ENCODE data around the gene HNF4A.
A peak's percentile ranks its signal among the peaks of the same experiment; 100 is the strongest.
"Not testable (repeated sequence)": the region's sequence is repeated elsewhere in the genome, so short reads cannot be mapped to it uniquely, and the experiment has no call there.

HNF4A gene

DNA sequence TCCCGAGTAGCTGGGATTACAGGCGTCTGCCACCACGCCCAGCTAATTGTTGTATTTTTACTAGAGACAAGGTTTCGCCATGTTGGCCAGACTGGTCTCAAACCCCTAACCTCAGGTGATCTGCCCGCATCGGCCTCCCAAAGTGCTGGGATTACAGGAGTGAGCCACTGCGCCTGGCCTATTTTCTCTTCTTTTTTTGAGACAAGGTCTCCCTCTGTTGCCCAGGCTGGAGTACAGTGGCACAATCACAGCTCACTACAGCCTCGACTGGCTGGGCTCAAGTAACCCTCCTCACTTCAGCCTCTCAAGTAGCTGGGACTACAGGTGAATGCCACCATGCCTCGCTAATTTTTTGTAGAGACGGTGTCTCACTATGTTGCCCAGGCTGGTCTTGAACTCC is 9.6 kb upstream of the HNF4A start:
- DNase-seq, result not testable (repeated sequence)

DNA sequence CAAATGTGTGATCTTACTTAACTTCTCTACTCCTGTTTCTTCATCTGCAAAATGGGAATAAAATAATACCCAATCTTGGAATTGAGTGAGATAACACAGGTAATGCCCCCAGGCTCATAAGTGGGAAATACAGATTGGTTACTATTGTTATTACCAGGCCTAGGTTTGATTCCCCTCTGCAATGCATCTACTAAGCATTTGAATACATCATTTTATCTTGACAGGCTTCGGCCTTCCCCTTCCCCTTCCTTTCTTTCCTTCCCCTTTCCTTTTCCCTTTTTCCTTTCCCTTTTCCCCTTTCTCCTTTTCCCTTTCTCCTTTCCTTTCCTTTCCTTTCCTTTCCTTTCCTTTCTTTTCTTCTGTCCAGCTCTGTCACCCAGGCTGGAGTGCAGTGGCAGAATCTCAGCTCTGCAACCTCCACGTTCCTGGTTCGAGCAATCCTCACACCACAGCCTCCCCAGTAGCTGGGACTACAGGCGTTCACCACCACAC is 7.3 kb upstream of the HNF4A start:
- no peak for DNase-seq

DNA sequence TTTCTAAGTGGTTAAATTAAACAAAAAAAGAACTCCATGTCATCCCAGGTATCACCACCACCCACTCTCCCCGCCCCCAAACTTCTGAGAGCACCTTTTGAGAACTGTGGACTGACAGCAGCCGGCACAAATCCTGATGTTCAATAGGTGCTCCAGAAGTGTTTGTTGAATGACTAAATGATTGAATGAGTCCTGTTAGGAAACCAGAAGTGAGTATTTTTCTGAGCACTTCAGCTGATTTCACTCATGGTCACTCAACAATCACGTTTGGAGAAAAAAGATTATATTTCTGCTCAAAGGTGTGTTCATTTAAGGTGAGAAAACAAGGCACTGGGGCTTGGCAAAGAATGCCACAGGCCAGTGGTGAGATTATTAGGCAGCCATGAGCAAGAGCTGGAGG is 6.2 kb upstream of the HNF4A start:
- no peak for DNase-seq

DNA sequence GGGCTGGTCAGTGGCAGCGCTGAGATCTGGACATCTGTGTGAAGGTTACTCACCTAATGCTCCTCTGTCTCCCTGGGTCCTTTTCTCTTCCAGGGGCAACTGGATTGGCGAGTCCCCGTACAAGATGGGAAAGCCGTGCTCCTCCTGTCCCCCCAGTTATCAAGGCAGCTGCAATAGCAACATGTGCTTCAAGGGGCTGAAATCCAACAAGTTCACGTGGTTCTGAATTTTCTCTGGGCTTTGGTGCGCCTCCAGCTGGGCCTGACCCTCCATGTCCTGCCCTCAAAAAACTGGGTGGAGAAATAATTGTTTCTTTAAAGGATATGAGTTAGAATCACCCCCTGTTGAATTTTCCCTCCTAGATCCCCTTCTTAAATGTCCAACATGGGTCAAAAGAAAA is 4.9 kb upstream of the HNF4A start:
- no peak for DNase-seq

DNA sequence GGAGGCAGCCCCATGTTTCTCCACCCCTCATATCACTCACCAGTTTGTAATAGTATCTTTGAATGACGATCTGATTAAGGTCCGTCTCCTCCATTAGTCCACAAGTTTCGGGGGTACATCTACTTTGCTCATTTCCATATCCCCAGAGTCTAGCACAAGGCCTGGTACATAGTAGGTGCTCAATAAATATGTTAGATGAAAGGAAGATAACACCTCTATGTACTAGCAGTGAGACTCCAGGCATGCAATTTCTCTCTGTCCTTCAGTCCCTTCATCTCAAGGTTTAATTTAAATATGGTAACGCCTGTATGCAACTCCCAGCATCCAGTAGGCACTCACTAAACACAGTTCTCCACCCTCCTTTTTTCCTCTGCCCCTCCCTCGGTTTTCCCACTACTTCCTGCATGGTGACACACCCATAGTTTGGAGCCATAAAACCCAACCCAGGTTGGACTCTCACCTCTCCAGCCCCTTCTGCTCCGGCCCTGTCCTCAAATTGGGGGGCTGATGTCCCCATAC is 461 bp upstream of the HNF4A start:
- no peak for DNase-seq

DNA sequence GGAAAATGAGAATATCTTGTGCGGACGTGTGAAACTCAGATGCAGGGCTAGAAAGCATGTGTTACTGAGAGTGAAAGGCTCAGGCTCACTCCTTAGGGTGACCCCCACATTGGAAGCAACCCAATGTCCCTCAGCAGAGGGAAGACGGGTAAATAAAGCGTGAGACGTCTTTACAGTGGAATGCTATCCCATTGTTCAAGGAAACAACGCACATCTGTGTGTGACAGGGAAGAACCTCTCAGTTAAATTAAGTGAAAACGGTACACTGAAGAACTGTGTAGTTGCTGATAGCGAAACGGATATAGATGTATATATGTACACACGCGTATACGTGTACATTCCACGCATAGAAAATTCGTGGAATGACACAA is 839 bp downstream of the HNF4A start:
- DNase-seq, result no peak

DNA sequence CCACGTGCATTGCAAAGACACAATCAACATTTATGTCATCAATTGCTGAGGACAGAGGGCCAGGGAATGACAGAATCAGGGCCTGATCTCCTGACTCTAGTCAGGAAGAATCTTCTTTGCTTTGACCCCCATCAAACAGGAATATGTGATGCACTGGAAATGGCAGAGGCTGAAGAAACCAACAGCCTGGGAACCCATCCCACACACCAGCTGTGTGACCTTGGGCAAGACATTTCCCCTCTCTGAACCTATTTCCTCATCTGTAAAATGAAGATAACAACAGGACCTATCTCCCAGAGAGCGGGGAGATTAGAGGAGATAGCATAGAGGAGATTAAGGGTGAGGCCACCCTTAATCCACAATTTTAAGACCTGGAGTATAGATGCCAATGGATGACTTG is 1.5 kb downstream of the HNF4A start:
- no peak for DNase-seq

DNA sequence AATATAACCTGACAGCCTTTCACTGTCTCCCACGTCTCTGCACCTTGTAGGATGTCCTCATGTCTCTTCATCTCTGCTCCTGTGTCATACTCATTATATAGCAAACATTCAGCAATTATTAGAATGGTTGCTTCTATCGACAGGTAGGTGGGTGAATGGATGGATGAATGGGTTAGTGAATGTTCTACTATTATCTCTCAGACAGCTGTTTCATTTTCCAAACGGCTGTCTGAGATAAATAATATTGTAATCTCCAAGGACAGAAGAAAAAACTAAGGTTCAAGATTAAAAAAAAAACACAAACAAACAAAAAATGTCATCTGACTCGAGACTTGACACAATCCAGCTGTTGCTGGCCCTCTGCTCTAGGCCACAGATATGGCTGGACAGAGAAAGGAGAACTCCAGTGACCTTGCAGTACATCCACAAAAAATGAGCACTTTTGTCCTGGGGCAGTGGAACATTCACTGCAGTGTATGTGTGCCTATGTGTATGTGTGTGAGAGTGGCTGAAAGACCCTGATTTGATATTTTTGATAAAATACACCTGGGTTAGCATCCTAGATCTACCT is 2.1 kb downstream of the HNF4A start:
- no peak for DNase-seq

DNA sequence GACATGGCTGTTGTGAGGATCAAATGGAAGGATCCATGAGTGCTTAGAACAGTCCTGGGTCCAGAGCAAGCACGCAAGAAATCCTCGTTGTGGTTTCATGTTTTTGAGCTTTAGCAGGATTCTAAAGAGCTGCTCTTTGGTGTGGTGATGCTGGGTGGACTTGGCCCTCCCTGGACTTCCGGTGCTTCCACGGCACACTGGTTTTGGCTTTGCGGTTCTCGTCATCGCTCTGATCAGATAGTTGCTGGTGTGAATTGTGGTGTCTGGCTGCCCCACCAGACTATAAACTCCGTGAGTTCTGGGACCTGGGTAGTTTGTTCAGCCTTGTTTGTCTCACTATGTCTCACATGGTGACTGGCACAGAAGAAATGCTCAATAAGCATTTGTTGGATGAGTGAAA is 3.3 kb downstream of the HNF4A start:
- no peak for DNase-seq

DNA sequence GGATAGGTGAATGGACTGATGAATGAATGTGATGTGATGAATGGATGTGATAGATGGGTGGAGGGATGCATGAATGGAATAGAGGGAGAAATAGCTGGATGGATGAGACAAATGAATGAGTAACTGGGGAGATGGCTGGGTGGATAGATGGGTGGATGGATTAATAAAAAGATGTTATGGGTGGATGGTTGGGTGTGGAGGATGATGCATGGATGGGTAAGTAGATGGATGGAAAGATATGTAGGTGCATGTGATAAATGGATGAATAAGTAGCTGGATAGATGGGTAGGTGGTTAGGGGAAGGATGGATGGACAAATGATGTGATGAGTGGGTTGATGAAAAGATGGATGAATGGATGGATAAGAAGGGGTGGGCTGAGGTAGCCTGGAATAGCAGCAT is 4.7 kb downstream of the HNF4A start:
- no peak for DNase-seq

DNA sequence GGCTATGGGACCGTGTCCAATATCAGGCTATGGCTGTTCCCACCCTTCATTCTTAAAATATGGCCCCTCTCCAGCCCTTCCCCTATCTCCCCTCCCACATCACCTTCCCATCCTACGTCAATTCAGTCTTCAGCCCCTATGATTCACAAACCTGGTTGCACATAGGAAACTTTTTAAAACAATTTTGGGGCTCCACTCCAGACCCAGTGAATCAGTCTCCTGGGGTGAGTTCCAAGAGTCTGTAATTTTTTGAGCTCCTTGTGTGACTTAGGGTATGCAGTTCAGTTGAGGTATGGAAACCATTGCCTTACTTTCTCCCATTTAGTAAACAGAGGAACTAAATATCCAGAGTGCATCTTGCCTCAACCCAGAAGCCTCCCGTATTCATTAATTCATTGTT is 5.5 kb downstream of the HNF4A start:
- DNase-seq, result no peak

DNA sequence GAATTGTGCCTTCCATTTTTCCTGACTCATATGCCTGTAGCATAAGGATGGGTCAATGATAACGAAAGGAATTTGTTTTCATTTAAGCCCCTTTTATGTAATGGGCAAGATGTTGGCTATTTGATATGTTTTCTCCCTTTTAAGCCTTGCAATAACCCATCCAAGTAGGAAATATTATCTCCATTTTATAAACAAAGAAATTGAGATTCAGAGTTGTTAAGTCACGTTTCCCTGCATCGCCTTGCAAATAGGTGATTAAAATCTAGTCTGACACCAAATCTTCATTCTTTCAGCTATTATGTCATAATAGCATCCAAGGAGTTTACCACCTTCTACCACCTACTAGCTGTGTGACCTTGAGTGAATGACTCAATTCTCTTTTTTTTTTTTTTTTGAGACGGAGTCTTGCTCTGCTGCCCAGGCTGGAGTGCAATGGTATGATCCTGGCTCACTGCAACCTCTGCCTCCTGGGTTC is 7.0 kb downstream of the HNF4A start:
- no peak for DNase-seq

DNA sequence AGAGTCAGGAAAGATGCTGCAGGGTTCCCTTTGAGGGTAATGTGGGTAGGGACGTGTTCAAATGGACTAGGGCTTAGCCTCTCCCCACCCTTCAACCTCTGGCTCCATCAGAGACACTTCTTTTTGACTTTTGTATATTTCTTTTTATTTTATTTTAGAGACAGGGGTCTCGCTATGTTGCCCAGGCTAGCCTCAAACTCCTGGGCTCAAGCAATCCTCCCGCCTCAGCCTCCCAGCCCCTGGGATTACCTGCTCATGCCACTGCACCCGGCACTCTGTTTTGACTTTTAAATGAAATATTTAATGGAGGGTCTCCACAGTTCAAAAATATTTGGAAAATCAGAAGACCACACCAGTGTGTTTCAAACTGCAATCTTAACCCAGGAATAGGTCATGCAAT is 8.6 kb downstream of the HNF4A start:
- DNase-seq, result no peak

DNA sequence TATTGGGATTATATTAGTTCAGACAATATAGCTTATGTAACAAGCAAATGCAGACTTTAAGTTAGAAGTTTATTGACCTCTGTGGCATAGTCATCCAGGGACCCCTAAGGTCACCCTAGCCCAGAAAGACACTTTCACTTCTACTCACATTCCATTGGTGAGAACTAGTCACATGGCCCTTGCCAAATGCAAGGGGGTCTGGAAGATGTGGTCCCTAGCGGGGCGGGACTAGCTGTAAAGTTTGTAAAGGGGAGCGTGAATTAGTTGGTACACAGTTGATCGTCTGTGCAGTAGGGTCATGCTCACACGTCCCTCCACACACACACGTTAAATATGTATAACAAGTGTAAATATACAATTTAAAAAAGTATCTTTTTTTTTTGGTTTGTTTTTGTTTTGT is 9.3 kb downstream of the HNF4A start:
- no peak for DNase-seq

DNA sequence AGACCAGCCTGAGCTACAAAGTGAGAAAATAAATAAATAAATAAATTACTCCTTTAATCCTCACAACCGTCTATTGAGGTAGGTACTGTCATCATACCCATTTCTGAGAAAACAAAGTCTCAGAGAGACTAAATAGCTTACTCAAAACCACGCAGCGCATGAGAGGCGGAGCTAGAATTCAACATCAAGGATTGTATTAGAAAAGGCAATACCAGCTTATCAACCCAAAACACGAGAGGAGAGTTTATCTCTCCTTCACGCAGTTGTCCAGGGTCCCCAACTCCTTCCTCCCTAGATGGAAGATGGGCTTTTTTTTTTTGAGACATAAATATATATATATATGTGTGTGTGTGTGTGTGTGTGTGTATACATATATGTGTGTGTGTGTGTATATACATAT is 12.2 kb downstream of the HNF4A start:
- DNase-seq, result no peak

DNA sequence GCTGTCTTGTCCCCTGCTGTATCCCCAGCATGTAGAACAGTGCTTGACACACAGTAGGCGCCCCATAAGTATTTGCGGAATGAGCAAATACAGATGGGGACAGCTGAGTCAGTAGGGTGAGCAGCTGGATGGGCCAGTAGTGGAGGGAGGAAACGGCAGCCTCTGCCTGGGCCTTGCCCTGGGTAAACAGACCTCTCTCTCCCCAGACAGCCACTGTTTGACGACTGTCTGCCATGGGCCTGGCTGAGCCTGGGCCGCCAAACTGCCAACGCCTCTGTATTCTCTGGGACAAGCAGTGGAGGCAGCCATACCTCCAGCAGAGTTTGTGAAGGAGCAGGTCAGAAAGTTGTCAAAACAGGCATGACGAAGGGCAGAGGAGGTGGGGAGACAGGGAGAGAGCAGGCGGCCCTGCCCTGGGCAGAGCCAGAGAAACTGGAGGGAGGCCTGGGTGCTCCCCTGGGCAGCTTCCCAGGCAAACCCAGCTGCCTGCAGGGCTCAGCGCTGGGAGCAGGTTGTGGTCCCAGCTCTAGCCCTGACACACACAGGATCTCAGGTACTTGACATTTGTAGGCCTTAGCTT is 15.2 kb downstream of the HNF4A start:
- no peak for DNase-seq

DNA sequence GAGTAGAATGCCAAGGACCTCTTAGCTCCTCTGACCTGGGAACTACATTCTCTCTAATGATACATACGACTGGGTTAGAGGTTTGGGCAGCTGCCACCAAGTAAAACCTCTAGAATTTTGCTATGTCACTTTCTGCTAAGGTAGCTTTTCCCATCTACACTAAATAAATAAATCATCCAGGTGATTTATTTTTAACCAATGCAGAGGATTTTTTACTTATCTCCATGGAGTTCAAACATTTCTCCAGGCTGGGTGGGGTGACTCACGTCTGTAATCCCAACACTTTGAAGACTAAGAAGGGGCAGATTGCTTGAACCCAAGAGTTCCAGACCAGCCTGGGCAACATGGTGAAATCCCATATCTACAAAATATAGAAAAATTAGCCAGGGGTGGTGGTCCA is 27.1 kb downstream of the HNF4A start:
- no peak for DNase-seq

DNA sequence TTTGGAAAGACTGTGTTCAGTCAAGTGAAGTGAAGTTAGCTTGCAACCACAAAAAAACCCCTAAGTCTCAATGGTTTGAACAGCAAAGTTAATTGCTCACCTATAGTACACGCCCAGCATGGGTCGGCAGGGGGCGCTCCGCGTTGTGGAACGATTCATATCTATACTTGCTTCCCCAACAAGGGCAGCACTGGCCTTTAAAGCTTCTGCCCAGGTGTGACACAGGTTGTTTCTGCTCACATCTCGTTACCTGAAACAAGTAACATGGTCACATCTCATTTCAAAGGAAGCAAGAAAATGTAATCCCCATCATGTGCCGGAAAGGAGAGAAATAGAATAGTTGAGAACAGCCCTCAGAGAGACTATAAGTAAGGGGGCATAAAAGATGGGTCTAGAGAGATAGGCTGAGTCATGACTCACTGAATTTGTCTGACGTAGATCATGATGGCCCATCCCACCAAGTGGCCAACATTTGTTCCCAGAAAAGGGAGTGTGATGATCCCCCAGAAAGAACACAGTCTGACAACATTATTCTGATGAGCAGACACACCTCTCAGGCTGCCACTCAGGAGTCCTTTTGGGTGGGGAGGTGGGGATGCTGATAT is 29.0 kb downstream of the HNF4A start:
- DNase-seq, result peak; percentile 81

DNA sequence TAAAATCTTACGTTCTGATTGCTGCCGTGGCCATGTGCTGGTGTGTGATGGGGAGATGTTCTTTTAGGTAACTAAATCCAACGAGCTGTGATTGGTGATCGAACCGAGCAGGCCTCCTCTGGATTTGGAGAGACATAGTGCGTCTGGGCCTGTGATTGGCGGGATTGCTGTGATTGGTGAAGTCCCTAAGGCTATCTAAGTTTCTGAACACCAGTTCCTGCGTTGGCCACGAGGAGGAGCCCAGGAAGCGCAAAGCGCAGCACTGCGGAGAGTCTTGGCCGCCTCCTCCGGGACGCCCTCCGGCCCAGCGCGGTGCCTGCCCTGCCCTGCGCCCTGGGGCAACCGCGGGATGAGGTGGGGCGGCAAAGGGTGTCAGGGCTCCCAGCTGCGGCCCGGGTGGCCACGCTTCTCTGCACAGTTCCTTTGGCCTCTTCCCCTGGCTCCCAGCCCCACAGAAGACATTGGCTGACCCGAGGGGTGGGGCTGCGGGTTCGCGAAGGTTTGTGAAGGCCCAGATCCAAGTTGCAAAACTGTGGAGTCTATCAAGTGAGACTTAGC is 33.0 kb downstream of the HNF4A start:
- peak; percentile 50 for DNase-seq

DNA sequence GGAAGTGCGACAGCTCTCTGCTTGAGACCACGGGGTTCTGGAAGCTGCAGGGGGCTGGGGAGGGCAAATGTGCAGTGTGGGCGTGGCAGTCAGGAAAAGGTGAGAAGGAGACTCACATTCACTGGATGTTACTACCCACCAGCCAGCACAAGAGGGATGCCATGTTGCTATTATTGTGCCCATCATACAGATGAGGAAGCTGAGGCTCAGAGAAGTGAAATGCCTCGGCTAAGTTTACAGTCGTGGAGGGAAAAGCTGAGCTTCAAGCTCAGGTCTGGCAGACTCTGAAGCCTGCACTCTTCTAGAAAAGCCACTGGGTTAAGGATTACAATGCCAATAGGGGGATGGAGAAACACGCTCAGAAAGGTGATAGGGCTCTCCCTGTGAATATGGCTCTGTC is 34.4 kb downstream of the HNF4A start:
- no peak for DNase-seq

DNA sequence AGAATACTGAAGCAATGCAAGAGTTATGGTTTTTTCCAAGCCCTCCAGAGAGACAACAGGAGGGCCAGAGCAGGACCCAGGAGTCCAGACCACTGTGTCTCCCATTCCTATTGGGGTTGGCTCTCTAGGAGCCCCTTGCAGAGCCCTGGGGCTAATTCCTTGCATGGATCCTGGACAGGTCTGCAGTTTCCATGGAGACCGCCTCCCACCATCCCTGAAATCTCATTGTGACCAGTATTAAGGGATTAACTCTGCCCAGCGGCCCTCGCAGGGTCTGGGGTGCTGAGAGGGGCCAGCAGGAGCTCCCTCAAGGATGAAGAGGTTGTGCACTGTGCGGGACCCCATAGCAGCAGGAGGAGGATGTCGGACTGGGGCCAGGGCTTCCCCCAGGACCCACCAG is 34.8 kb downstream of the HNF4A start:
- no peak for DNase-seq

DNA sequence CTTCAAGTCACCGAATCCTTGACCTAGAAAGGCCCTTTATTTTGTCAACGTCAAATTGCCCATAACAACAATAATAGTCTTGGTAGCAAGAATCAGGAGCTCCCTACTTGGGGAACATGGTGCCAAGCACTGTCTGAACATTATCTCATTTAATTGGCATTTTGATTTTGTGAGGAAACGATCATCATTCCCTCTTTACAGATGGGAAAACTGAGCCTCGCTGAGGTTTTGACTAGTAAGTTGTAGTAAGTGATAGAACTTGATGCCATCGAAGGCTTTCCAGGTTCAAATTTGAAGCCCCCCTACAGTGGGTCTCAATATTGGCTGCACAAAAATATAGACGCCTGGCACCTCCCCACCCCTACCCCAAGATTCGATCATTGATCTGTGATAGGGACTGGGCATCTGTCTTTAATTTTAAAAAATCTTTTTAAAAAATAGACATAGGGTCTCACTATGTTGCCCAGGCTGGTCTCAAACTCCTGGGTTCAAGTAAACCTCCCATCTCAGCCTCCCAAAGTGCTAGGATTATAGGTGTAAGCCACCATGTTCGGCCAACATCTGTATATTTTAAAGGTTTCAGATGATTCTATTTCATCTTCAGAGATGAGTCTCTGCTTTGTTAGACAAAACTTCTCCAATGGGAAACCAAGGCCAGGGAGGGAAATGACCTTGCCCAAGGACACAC is 36.7 kb downstream of the HNF4A start:
- DNase-seq, result no peak

DNA sequence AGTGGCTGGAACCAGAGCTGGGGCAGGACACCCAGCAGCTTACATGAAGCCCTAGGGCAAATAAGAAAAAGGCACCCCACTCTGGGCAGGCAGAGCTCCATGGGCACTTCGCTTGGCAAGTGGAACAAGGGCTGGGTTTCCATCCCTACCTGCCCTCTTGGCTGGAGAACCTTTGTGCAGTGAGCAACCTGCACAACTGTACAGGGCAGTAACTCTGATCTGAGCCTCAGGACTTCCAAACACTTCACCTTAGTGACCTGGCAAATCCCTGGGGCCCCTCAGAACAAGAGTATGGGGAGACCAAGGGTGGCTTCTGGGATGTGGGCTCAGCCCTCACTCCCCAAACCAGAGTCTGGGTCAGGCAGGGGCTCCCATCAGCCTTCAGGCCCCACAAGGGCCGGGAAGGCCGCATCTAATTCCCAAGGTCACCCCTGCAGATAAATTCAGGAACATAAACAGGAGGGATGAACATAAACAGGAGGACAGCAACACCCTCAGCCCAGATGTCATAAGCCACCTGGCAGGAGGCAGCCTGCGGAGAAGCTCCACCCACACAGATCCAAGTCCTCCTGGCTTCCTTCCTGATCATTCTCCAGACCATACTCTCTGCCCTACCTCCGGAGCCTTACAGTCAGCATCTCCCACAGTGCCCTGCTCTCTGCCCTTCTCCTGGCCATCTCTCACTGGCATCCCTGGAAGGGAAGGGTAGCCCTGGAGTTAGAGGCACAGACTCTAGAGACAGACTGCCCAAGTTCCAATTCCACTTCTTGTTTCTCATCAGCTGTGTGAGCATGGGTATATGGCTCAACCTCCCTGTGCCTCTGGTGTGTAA is 37.5 kb downstream of the HNF4A start:
- DNase-seq, result no peak

All from CD4-positive, alpha-beta T cell treated with Interleukin-4 for 4 hours (primary cell).